ENCODE measurements around the gene ADAMTS19.
"Not testable (repeated sequence)": the region's sequence is repeated elsewhere in the genome, so short reads cannot be mapped to it uniquely, and the experiment has no call there.

The ADAMTS19 gene

GRCh38 chr5:129477532-129477931 lies 17.4 kb downstream of the ADAMTS19 start:
- DNase-seq (ENCODE audit: low spot score): no peak

- DNase-seq (ENCODE audit: low spot score): no peak
Measured at GRCh38 chr5:129481161-129481560, 21.1 kb downstream of the ADAMTS19 start.

GRCh38 chr5:129496421-129496820 lies 36.3 kb downstream of the ADAMTS19 start:
- DNase-seq (ENCODE audit: low spot score): no peak

- no peak for DNase-seq (ENCODE audit: low spot score)
Measured at GRCh38 chr5:129496864-129497595, 36.9 kb downstream of the ADAMTS19 start.

GRCh38 chr5:129499208-129499852 lies 39.2 kb downstream of the ADAMTS19 start:
- no peak for DNase-seq (ENCODE audit: low spot score)

- DNase-seq (ENCODE audit: low spot score): no peak
Measured at GRCh38 chr5:129500101-129500500, 40.0 kb downstream of the ADAMTS19 start.

- DNase-seq (ENCODE audit: low spot score): no peak
Measured at GRCh38 chr5:129506086-129506485, 46.0 kb downstream of the ADAMTS19 start.

- DNase-seq (ENCODE audit: low spot score): no peak
Measured at GRCh38 chr5:129506950-129507349, 46.9 kb downstream of the ADAMTS19 start.

- no peak for DNase-seq (ENCODE audit: low spot score)
Measured at GRCh38 chr5:129507527-129507926, 47.4 kb downstream of the ADAMTS19 start.

- no peak for DNase-seq (ENCODE audit: low spot score)
Measured at GRCh38 chr5:129508606-129509005, 48.5 kb downstream of the ADAMTS19 start.

- no peak for DNase-seq (ENCODE audit: low spot score)
Measured at GRCh38 chr5:129509363-129509975, 49.4 kb downstream of the ADAMTS19 start.

GRCh38 chr5:129511291-129511690 lies 51.2 kb downstream of the ADAMTS19 start:
- no peak for DNase-seq (ENCODE audit: low spot score)

GRCh38 chr5:129541051-129541450 lies 81.0 kb downstream of the ADAMTS19 start:
- no peak for DNase-seq (ENCODE audit: low spot score)

GRCh38 chr5:129541648-129542251 lies 81.7 kb downstream of the ADAMTS19 start:
- no peak for DNase-seq (ENCODE audit: low spot score)

- no peak for DNase-seq (ENCODE audit: low spot score)
Measured at GRCh38 chr5:129547137-129547536, 87.0 kb downstream of the ADAMTS19 start.

- no peak for DNase-seq (ENCODE audit: low spot score)
Measured at GRCh38 chr5:129554134-129554904, 94.2 kb downstream of the ADAMTS19 start.

- DNase-seq (ENCODE audit: low spot score): no peak
Measured at GRCh38 chr5:129563585-129563984, 103.5 kb downstream of the ADAMTS19 start.

GRCh38 chr5:129569295-129569694 lies 109.2 kb downstream of the ADAMTS19 start:
- DNase-seq (ENCODE audit: low spot score): no peak

GRCh38 chr5:129572060-129572459 lies 112.0 kb downstream of the ADAMTS19 start:
- no peak for DNase-seq (ENCODE audit: low spot score)

GRCh38 chr5:129584496-129584895 lies 124.4 kb downstream of the ADAMTS19 start:
- DNase-seq (ENCODE audit: low spot score): not testable (repeated sequence)

GRCh38 chr5:129591508-129592160 lies 131.5 kb downstream of the ADAMTS19 start:
- no peak for DNase-seq (ENCODE audit: low spot score)

- no peak for DNase-seq (ENCODE audit: low spot score)
Measured at GRCh38 chr5:129593525-129593924, 133.4 kb downstream of the ADAMTS19 start.
